EH (cell line): Measurements from ENCODE around the gene SPATA16.
"Not testable (repeated sequence)": the region's sequence is repeated elsewhere in the genome, so short reads cannot be mapped to it uniquely, and the experiment has no call there.

Source experiments
- DNase-seq: peaks from one replicate; pipeline ENCODE4 v3.0.0-alpha.2; 2015; ENCODE audit warnings: low read depth

The SPATA16 gene

GRCh38 chr3:173003956-173004355 lies 137.1 kb downstream of the SPATA16 start:
- DNase-seq = no peak

- no peak for DNase-seq
These were observed 137.6 kb downstream of the SPATA16 start for GRCh38 chr3:173003471-173003870.

- DNase-seq = no peak
These were observed 139.4 kb downstream of the SPATA16 start for GRCh38 chr3:173001622-173002021.

- no peak for DNase-seq
These were observed 140.5 kb downstream of the SPATA16 start for GRCh38 chr3:173000553-173000952.

GRCh38 chr3:172993412-172993811 lies 147.6 kb downstream of the SPATA16 start:
- no peak for DNase-seq

GRCh38 chr3:172991424-172991996 lies 149.5 kb downstream of the SPATA16 start:
- no peak for DNase-seq

- DNase-seq = no peak
These were observed 151.7 kb downstream of the SPATA16 start for GRCh38 chr3:172989373-172989772.

GRCh38 chr3:172987273-172987672 lies 153.8 kb downstream of the SPATA16 start:
- DNase-seq = peak; percentile 4

GRCh38 chr3:172984914-172985313 lies 156.1 kb downstream of the SPATA16 start:
- DNase-seq = no peak

GRCh38 chr3:172982736-172983364 lies 158.2 kb downstream of the SPATA16 start:
- peak; percentile 4 for DNase-seq

GRCh38 chr3:172981407-172981983 lies 159.5 kb downstream of the SPATA16 start:
- DNase-seq = no peak

- DNase-seq = no peak
These were observed 160.2 kb downstream of the SPATA16 start for GRCh38 chr3:172980849-172981248.

- DNase-seq = no peak
These were observed 163.3 kb downstream of the SPATA16 start for GRCh38 chr3:172977696-172978095.

- DNase-seq = no peak
These were observed 166.1 kb downstream of the SPATA16 start for GRCh38 chr3:172974969-172975368.

GRCh38 chr3:172973799-172974198 lies 167.2 kb downstream of the SPATA16 start:
- DNase-seq = no peak

GRCh38 chr3:172972717-172973116 lies 168.3 kb downstream of the SPATA16 start:
- no peak for DNase-seq

- DNase-seq = no peak
These were observed 169.0 kb downstream of the SPATA16 start for GRCh38 chr3:172972067-172972466.

GRCh38 chr3:172968646-172969045 lies 172.4 kb downstream of the SPATA16 start:
- DNase-seq = no peak

GRCh38 chr3:172965256-172965655 lies 175.8 kb downstream of the SPATA16 start:
- peak; percentile 45 for DNase-seq

GRCh38 chr3:172960626-172961182 lies 180.3 kb downstream of the SPATA16 start:
- not testable (repeated sequence) for DNase-seq

GRCh38 chr3:172958565-172958964 lies 182.5 kb downstream of the SPATA16 start:
- no peak for DNase-seq

GRCh38 chr3:172953571-172953970 lies 187.5 kb downstream of the SPATA16 start:
- no peak for DNase-seq

GRCh38 chr3:172951511-172951910 lies 189.5 kb downstream of the SPATA16 start:
- DNase-seq = no peak
